Muscle layer of colon (tissue), 2 donors: ENCODE data around the gene RAB11FIP4.
"Not testable (repeated sequence)": the region's sequence is repeated elsewhere in the genome, so short reads cannot be mapped to it uniquely, and the experiment has no call there.

Experiments
- H3K27ac ChIP-seq: one replicate; pipeline ENCODE4 v1.7.0; 2013; ENCODE audit warnings: low read depth, mild to moderate bottlenecking, low read length, moderate library complexity
- H3K27me3 ChIP-seq, 2 donors: one replicate each; pipeline ENCODE4 v1.7.0; 2013; ENCODE audit warnings: low read length in 2 of 2, mild to moderate bottlenecking in 2 of 2; ENCODE audit not compliant: insufficient read depth in 2 of 2, control insufficient read depth in 1 of 2
- H3K36me3 ChIP-seq: one replicate; pipeline ENCODE4 v1.7.0; 2013; ENCODE audit warnings: mild to moderate bottlenecking, low read length; ENCODE audit not compliant: insufficient read depth
- H3K4me1 ChIP-seq: one replicate; pipeline ENCODE4 v1.7.0; 2013; ENCODE audit warnings: mild to moderate bottlenecking, low read length; ENCODE audit not compliant: insufficient read depth
- H3K4me3 ChIP-seq, 2 donors: one replicate each; pipeline ENCODE4 v1.7.0; 2013; ENCODE audit warnings: low read length in 2 of 2, low read depth in 1 of 2, mild to moderate bottlenecking in 1 of 2, moderate library complexity in 1 of 2
- H3K9ac ChIP-seq: one replicate; pipeline ENCODE4 v1.7.0; 2013; ENCODE audit warnings: low read length
- H3K9me3 ChIP-seq: one replicate; pipeline ENCODE4 v1.7.0; 2013; ENCODE audit warnings: mild to moderate bottlenecking, low read length
- donor health status: abdominal sarcoma.
- donor health status: Adenocarcinoma of cecum.

RAB11FIP4 gene

DNA sequence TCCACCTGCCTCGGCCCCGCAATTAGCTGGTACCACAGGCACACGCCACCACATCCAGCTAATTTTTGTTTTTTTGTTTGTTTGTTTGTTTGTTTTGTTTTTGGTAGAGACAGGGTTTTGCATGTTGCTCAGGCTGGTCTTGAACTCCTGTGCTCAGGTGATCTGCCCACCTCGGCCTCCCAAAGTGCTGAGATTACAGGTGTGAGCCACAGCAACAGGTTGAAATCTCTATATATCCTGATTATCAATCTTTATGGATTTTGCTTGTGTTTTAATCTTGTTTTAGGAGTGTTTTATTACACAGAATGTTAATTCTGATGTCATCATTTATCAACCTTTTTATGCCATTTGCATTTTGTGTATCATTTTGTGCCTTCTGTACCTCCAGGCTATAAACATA, 48.2 kb downstream of the RAB11FIP4 start:
- no peaks in the 10 kb centered on the region for H3K9me3 ChIP-seq
- H3K4me1 ChIP-seq = peaks cover 5% of the 10 kb centered on the region
- H3K27me3 ChIP-seq = peaks cover 0 to 4% of the 10 kb centered on the region in 2 donors
- H3K36me3 ChIP-seq = no peaks in the 10 kb centered on the region
- H3K9ac ChIP-seq = no peak overlapping the region
- H3K27ac ChIP-seq = no peak overlapping the region
- no peak overlapping the region for H3K4me3 ChIP-seq

DNA sequence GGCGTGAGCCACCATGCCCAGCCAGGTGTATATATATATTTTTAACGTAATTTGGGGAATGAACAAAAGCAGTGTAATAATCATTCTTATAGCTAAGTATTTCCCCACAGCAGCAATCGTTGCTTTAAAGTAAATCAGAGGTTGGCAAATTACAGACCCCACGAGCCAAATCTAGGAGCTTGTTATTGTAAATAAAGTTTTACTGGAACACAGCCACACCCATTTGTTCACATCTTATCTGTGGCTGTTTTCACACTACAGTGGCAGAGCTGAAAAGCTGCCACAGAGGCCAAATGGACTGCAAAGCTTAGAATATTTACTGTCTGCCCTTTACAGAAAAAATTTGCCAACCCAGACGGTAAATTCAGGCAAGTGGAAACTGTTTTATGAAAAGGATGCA, 50.8 kb downstream of the RAB11FIP4 start:
- Histone ChIP-seq H3K27ac (no peak overlapping the region), H3K9ac (no peak overlapping the region), H3K9me3 (no peaks in the 10 kb centered on the region)

DNA sequence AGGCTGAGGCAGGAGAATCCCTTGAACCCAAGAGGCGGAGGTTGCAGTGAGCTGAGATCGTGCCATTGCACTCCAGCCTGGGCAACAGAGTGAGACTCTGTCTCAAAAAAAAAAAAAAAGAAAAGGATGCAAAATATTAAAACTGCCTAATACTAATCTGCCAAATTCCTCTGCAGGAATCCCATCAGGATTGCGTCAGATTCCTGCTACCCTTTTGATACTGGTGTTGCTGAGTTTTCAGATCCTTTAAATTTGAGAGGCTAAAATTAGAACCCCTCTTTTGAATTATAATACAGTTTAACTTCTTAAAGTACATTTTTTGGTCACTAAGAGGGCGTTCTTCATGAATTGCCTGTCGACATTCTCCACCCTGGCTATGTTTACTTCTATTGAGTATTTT, 51.4 kb downstream of the RAB11FIP4 start:
- not testable (repeated sequence) for H3K9me3 ChIP-seq, H3K27ac ChIP-seq, H3K4me3 ChIP-seq

More for the DNA sequence above, 50.8 kb downstream of the RAB11FIP4 start:
- no peak overlapping the region for H3K4me3 ChIP-seq
- peaks cover 0 to 4% of the 10 kb centered on the region in 2 donors for H3K27me3 ChIP-seq
- no peaks in the 10 kb centered on the region for H3K36me3 ChIP-seq
- H3K4me1 ChIP-seq = peaks cover 5% of the 10 kb centered on the region

GRCh38 chr17:31443386-31443785, 51.9 kb downstream of the RAB11FIP4 start:
- Histone ChIP-seq H3K9me3 (no peaks in the 10 kb centered on the region), H3K9ac (no peak overlapping the region), H3K4me1 (no peaks in the 10 kb centered on the region), H3K27ac (no peak overlapping the region), H3K36me3 (no peaks in the 10 kb centered on the region), H3K27me3 (no peaks in the 10 kb centered on the region), H3K4me3 (no peak overlapping the region)

More for the DNA sequence above, 51.4 kb downstream of the RAB11FIP4 start:
- H3K27me3 ChIP-seq, H3K9ac ChIP-seq, H3K4me1 ChIP-seq, H3K36me3 ChIP-seq: not testable (repeated sequence)

- no peak overlapping the region for H3K4me3 ChIP-seq
- H3K27ac ChIP-seq = no peak overlapping the region
- no peaks in the 10 kb centered on the region for H3K36me3 ChIP-seq
- no peak overlapping the region for H3K9ac ChIP-seq
- no peaks in the 10 kb centered on the region for H3K9me3 ChIP-seq
- H3K27me3 ChIP-seq = no peaks in the 10 kb centered on the region
- no peaks in the 10 kb centered on the region for H3K4me1 ChIP-seq
Observed at GRCh38 chr17:31444026-31444425, 52.6 kb downstream of the RAB11FIP4 start.

DNA sequence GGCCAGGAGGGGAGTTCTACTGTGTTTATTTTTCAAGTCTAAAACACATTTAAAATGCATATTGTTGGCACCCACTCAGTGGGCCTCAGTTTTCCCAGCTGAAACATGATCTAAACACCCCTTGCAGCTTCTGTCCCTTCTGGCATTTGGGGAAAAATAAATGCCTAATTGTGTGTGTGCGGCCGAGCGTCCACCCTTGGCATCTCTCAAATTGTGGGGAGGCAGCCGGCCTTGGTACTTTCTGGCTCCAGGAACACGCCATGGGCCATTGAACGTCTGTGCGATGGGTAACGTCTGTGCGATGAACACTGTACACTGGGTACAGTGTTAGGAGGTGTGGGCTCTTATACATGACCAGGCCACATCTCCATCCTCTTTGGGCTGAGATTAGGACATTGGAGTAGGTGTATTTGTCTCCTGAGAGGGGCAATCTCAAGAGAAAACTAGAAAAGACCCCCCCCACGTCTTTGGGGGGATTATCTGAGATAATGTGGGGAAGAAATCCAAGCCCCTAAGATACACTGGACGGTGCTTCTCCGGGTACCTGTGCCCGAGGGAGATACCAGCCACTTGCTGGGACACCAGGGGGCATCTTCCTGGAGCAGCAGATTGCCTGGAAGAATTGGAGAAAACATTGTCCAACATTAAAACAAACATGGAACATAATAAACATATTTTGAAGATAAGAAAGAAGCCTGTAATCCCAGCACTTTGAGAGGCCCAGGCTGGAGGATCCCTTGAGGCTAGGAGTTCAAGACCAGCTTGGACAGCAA, 54.9 kb downstream of the RAB11FIP4 start:
- H3K4me1 ChIP-seq = no peaks in the 10 kb centered on the region
- H3K27ac ChIP-seq = no peak overlapping the region
- H3K36me3 ChIP-seq = no peaks in the 10 kb centered on the region
- H3K4me3 ChIP-seq = no peak overlapping the region
- no peak overlapping the region for H3K9ac ChIP-seq
- no peaks in the 10 kb centered on the region for H3K27me3 ChIP-seq
- no peaks in the 10 kb centered on the region for H3K9me3 ChIP-seq

GRCh38 chr17:31448467-31449077, 57.1 kb downstream of the RAB11FIP4 start:
- no peaks in the 10 kb centered on the region for H3K4me1 ChIP-seq
- H3K36me3 ChIP-seq = no peaks in the 10 kb centered on the region
- no peaks in the 10 kb centered on the region for H3K27me3 ChIP-seq
- no peak overlapping the region for H3K9ac ChIP-seq
- no peak overlapping the region for H3K27ac ChIP-seq
- no peaks in the 10 kb centered on the region for H3K9me3 ChIP-seq
- H3K4me3 ChIP-seq = no peak overlapping the region

DNA sequence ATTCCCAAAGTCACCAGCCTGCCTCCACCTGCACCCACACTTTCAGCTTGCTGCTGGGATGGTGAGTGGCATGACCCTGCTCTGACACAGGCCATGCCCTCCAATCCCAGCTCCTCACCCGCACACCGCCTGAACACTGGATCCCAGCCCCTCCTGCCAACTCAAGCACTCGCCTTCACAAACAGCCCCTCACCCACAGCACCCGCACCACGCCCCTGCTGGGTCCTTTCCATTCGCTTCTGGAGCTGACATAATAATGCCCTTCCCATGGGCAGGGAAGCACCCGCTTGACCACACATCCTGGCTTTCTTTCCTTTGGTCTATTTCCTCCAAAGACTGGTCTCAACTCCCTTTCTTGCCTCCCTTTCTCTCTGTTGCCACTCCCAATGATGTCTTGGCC, 57.6 kb downstream of the RAB11FIP4 start:
- no peaks in the 10 kb centered on the region for H3K36me3 ChIP-seq
- H3K4me1 ChIP-seq = no peaks in the 10 kb centered on the region
- no peak overlapping the region for H3K27ac ChIP-seq
- no peaks in the 10 kb centered on the region for H3K27me3 ChIP-seq
- H3K9ac ChIP-seq = no peak overlapping the region
- no peaks in the 10 kb centered on the region for H3K9me3 ChIP-seq
- no peak overlapping the region for H3K4me3 ChIP-seq

GRCh38 chr17:31449746-31450145, 58.3 kb downstream of the RAB11FIP4 start:
- Histone ChIP-seq H3K36me3 (no peaks in the 10 kb centered on the region), H3K9ac (no peak overlapping the region), H3K4me3 (no peak overlapping the region), H3K27ac (no peak overlapping the region), H3K4me1 (no peaks in the 10 kb centered on the region), H3K27me3 (no peaks in the 10 kb centered on the region), H3K9me3 (no peaks in the 10 kb centered on the region)

DNA sequence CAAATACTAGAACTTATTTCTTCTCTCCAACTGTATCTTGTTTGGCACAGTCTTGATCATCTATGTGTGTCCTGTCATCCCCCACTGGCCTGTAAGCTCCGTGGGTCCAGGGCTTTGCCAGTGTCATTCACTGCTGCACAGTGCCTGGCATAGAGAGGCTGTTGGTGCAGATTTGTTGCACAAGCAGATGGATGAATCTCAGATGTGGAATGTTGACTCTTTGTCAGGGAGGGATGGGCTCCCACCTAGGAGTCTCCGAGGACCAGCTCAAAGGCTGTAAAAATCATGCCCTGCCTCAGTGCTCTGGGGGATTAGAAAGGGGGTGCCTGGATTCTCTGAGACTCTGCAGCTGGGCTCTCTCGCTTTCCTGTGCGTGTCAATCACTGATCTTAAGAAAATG, 60.6 kb downstream of the RAB11FIP4 start:
- H3K9ac ChIP-seq = no peak overlapping the region
- no peak overlapping the region for H3K4me3 ChIP-seq
- no peaks in the 10 kb centered on the region for H3K4me1 ChIP-seq
- H3K36me3 ChIP-seq = no peaks in the 10 kb centered on the region
- H3K27ac ChIP-seq = no peak overlapping the region
- H3K9me3 ChIP-seq = no peaks in the 10 kb centered on the region
- H3K27me3 ChIP-seq = no peaks in the 10 kb centered on the region

DNA sequence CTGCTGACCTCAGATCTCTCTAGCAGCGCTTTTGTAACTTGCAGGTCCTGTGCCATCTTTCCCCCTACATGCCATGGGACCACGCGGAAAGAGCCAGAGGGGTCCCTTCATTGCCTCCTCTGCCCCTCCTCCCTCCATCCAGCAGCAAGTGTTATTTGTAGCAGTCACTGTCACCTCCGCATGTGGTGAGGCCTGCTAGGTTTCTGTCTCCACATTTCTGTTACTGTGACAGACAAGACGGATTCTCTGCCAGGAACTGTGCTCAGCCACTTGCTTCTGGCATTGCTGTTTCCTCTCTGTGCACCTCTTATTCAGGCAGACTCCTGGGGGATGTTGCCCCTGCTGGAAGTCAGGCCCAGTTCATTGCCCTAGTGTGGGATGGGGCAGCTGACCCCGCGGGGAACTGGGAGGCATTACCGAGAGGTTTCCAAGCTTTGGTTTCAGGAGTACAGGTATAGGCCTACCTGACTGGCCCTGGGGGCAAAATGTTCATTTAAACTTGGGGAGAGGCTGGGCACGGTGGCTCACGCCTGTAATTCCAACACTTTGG, 61.2 kb downstream of the RAB11FIP4 start:
- no peak overlapping the region for H3K9ac ChIP-seq
- no peaks in the 10 kb centered on the region for H3K36me3 ChIP-seq
- no peaks in the 10 kb centered on the region for H3K9me3 ChIP-seq
- no peak overlapping the region for H3K27ac ChIP-seq
- H3K27me3 ChIP-seq = no peaks in the 10 kb centered on the region
- no peaks in the 10 kb centered on the region for H3K4me1 ChIP-seq
- no peak overlapping the region for H3K4me3 ChIP-seq
